SU-DHL-6 (cell line): ENCODE results near the gene SSC4D.
"Not testable (repeated sequence)": the region's sequence is repeated elsewhere in the genome, so short reads cannot be mapped to it uniquely, and the experiment has no call there.

Experiments
- CTCF ChIP-seq: fragments of 200-600 bp; sonication (generic); IDR thresholded peaks from one replicate; pipeline ENCODE4 v1.5.1; 2017; ENCODE audit warnings: antibody characterized with exemption, mild to moderate bottlenecking, low read length, moderate library complexity; ENCODE audit not compliant: insufficient read depth, poor library complexity, severe bottlenecking
- EZH2phosphoT487 ChIP-seq: fragments of 200-600 bp; sonication (generic), shearing (Covaris generic); conservative IDR thresholded peaks from 2 replicates; pipeline ENCODE4 v1.6.1; 2018; ENCODE audit warnings: mild to moderate bottlenecking, antibody characterized with exemption, low read length, moderate library complexity, mixed read lengths

- not testable (repeated sequence) for TF ChIP-seq CTCF, EZH2phosphoT487
Observed at GRCh38 chr7:76440404-76440803, 30.9 kb upstream of the SSC4D start.
